K562 (cell line): Measurements from ENCODE around the gene SERPINA9.
"Not testable (repeated sequence)": the region's sequence is repeated elsewhere in the genome, so short reads cannot be mapped to it uniquely, and the experiment has no call there.

Source experiments
- ARNT ChIP-seq, 2 experiments: fragments of 450-650 bp; IDR thresholded peaks; 2 replicates each; pipeline ENCODE4 v1.6.1; 2016; ENCODE audit warnings: mild to moderate bottlenecking in 1 of 2
- BHLHE40 ChIP-seq: IDR thresholded peaks from 2 replicates; pipeline ENCODE4 v1.6.1; 2011; ENCODE audit warnings: low read length, improper control_type of control experiment
- CHD2 ChIP-seq: IDR thresholded peaks from 2 replicates; pipeline ENCODE4 v1.6.1; 2011; ENCODE audit warnings: low read depth, low read length
- CTCF ChIP-seq, 3 experiments: IDR thresholded peaks in 2 of 3; conservative IDR thresholded peaks in 1 of 3; 2 replicates each; pipeline ENCODE4 v1.5.1; 2011 to 2012; ENCODE audit warnings: low read length in 3 of 3, mild to moderate bottlenecking in 3 of 3, control low read depth in 2 of 3, improper control_type of control experiment in 1 of 3, inconsistent platforms in 1 of 3, low read depth in 1 of 3, mixed read lengths in 1 of 3, moderate library complexity in 1 of 3; ENCODE audit not compliant: insufficient read depth in 2 of 3
- KAT2B ChIP-seq: IDR thresholded peaks from one replicate; pipeline ENCODE4 v1.6.1; 2012; ENCODE audit warnings: low read depth, mild to moderate bottlenecking, control low read depth, inconsistent platforms, low read length, moderate library complexity
- POLR2A ChIP-seq: fragments of 450-650 bp; conservative IDR thresholded peaks from 2 replicates; pipeline ENCODE4 v1.6.1; 2016
- YY1 ChIP-seq, 3 experiments: IDR thresholded peaks; 2 replicates each; pipeline ENCODE4 v1.6.1; 2011; ENCODE audit warnings: low read length in 2 of 3, mild to moderate bottlenecking in 2 of 3, moderate library complexity in 2 of 3, borderline replicate concordance in 1 of 3, control low read depth in 1 of 3, low read depth in 1 of 3; ENCODE audit not compliant: insufficient read depth in 3 of 3, insufficient replicate concordance in 2 of 3, control insufficient read depth in 1 of 3, insufficient read length in 1 of 3; ENCODE audit errors: extremely low read depth in 1 of 3
- ZBTB49 ChIP-seq: sonication (generic); formaldehyde crosslinking; IDR thresholded peaks from 2 replicates; pipeline ENCODE4 v1.8.0; 2022; ENCODE audit warnings: missing genetic modification reagents, mild to moderate bottlenecking, borderline replicate concordance
- ZNF121 ChIP-seq: sonication (generic); formaldehyde crosslinking; conservative IDR thresholded peaks from 2 replicates; pipeline ENCODE4 v1.8.0; 2022; ENCODE audit warnings: missing genetic modification reagents
- ZNF668 ChIP-seq: fragments of 250-450 bp; sonication (Bioruptor Pico); IDR thresholded peaks from 2 replicates; pipeline ENCODE4 v1.8.0; 2022; ENCODE audit warnings: mild to moderate bottlenecking, inconsistent platforms

GRCh38 chr14:94417497-94418205, 58.3 kb downstream of the SERPINA9 start:
- TF ChIP-seq ARNT (IDR thresholded peaks at IDR 0.05); CTCF (IDR thresholded peaks at IDR 0.05 in 2 of 3, conservative IDR thresholded peaks at IDR 0.05 in 1 of 3; ENCODE audit: insufficient read depth in 2 of 3, low read depth in 1 of 3, low read length in 3 of 3); ZNF668 (CRISPR knock-in tag); CHD2; ZNF121; ZBTB49 (CRISPR knock-in tag); KAT2B; BHLHE40; POLR2A; YY1 (IDR thresholded peaks at IDR 0.05; ENCODE audit: borderline replicate concordance in 1 of 3, control insufficient read depth in 1 of 3, extremely low read depth in 1 of 3, insufficient read depth in 3 of 3, insufficient read length in 1 of 3, insufficient replicate concordance in 2 of 3, low read depth in 1 of 3, low read length in 2 of 3): not testable (repeated sequence)
